CD4-positive, alpha-beta T cell treated with Interleukin-17A for 4 hours (primary cell): ENCODE measurements around the gene ANXA1.

Experiments
- DNase-seq: peaks from one replicate; pipeline ENCODE4 v3.0.0-alpha.2; 2020; ENCODE audit warnings: mixed read lengths

ANXA1 gene

GRCh38 chr9:73215249-73215648 lies 63.6 kb downstream of the ANXA1 start:
- no peak for DNase-seq

DNA sequence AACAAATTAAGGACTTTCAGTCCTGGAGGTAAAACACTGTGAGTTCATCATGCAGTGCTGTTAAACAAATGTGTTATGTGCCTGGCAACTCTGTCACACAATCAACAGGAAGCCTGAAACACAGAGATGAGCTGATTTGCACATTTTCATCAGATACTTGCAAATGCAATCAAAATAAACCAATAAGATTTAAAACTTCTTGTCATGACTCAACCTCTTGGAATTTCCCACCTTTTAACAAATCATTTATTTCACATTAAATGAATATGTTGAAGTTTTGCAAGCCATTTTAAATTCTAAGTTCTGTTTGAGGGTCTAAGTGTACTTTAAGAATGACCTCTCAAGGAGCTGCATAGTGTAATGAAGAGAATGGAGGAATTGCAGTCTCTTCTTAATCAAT lies 64.4 kb downstream of the ANXA1 start:
- DNase-seq: no peak
